A673 (cell line): ENCODE data around the gene SWI5. TPM values are rescaled to one million over a fixed set of nuclear protein-coding genes. Genes with fewer than 3 reads are reported as not detected.
"Not testable (repeated sequence)": the region's sequence is repeated elsewhere in the genome, so short reads cannot be mapped to it uniquely, and the experiment has no call there.

ENCODE experiments used
- Bru-seq: library from RNA; stranded (reverse); fragments of 400-500 nt; gene quantifications from one replicate; lab custom pipeline; 2021; lab: Mats Ljungman, UMichigan
- BruChase-seq, 2 experiments: library from RNA; stranded (reverse); fragments of 400-500 nt; gene quantifications; one replicate each; lab custom pipeline; 2021; lab: Mats Ljungman, UMichigan
- BruUV-seq: library from RNA; stranded (reverse); fragments of 400-500 nt; replicated peaks from 2 replicates; lab custom pipeline; 2021; lab: Mats Ljungman, UMichigan
- CTCF ChIA-PET: fragments of 300-600 bp; sonication (Branson Sonifier 250); formaldehyde crosslinking; loops from one replicate; lab custom pipeline; 2022; ENCODE audit warnings: antibody characterized with exemption; lab: Charles Lee
- POLR2A ChIA-PET: fragments of 300-600 bp; sonication (Branson Sonifier 250); formaldehyde crosslinking; loops from one replicate; lab custom pipeline; 2022; ENCODE audit warnings: antibody characterized with exemption; ENCODE audit not compliant: low non-redundant PET; lab: Charles Lee
- DNase-seq: peaks from one replicate; pipeline ENCODE4 v3.0.0-alpha.2; 2015; ENCODE audit warnings: low spot score
- H3K27ac ChIP-seq: fragments of 200-600 bp; sonication (generic); 2 replicates; pipeline ENCODE4 v1.5.1; 2016; ENCODE audit warnings: mixed run types, low read depth, mild to moderate bottlenecking, mixed read lengths, antibody characterized with exemption, low read length; ENCODE audit not compliant: poor library complexity, severe bottlenecking
- H3K27me3 ChIP-seq: fragments of 200-600 bp; sonication (generic); replicated peaks from 2 replicates; pipeline ENCODE4 v1.6.1; 2017; ENCODE audit warnings: mixed run types, low read depth, mild to moderate bottlenecking, mixed read lengths, antibody characterized with exemption, low read length; ENCODE audit not compliant: insufficient read depth, poor library complexity
- H3K36me3 ChIP-seq: fragments of 200-600 bp; sonication (generic); 2 replicates; pipeline ENCODE4 v1.6.1; 2016; ENCODE audit warnings: mixed run types, mild to moderate bottlenecking, mixed read lengths, antibody characterized with exemption, low read length; ENCODE audit not compliant: insufficient read depth, poor library complexity, severe bottlenecking
- H3K4me1 ChIP-seq: fragments of 200-600 bp; sonication (generic); 2 replicates; pipeline ENCODE4 v1.6.1; 2017; ENCODE audit warnings: mixed run types, mild to moderate bottlenecking, mixed read lengths, antibody characterized with exemption, low read length; ENCODE audit not compliant: insufficient read depth, poor library complexity, severe bottlenecking
- H3K4me3 ChIP-seq: fragments of 200-600 bp; sonication (generic); 2 replicates; pipeline ENCODE4 v1.5.1; 2016; ENCODE audit warnings: low read depth, mixed run types, mild to moderate bottlenecking, mixed read lengths, low read length; ENCODE audit not compliant: poor library complexity, severe bottlenecking
- H3K9me3 ChIP-seq: fragments of 200-600 bp; sonication (generic); 2 replicates; pipeline ENCODE4 v1.6.1; 2016; ENCODE audit warnings: mixed run types, low read depth, mild to moderate bottlenecking, mixed read lengths, antibody characterized with exemption, low read length; ENCODE audit not compliant: poor library complexity, severe bottlenecking
- EZH2 ChIP-seq: fragments of 200-600 bp; sonication (generic); IDR thresholded peaks from 2 replicates; pipeline ENCODE4 v1.6.1; 2017; ENCODE audit warnings: borderline replicate concordance, low read depth, mild to moderate bottlenecking, mixed read lengths, antibody characterized with exemption, low read length; ENCODE audit not compliant: poor library complexity, severe bottlenecking
- intact Hi-C: fragments of 100-400 bp; cut with micrococcal nuclease; formaldehyde crosslinking; loops from one replicate; pipeline ENCODE4 v1.10.0; 2022; ENCODE audit not compliant: unreplicated experiment
- long read RNA-seq: library from polyadenylated mRNA; stranded (forward); transcript quantifications from one replicate; pipeline ENCODE4 v2.0.0, GENCODE V29; 2022
- total RNA-seq: library from RNA; stranded (reverse); gene quantifications from 2 replicates; pipeline ENCODE4 v1.2.3, GENCODE V29; 2021
- TF ChIP-seq, protein P1 (sequence below): fragments of 300-800, 200-600 bp; sonication (generic); conservative IDR thresholded peaks from 2 replicates; pipeline ENCODE4 v1.5.1; 2017; ENCODE audit warnings: low read depth, mild to moderate bottlenecking, antibody characterized with exemption, low read length, moderate library complexity, mixed read lengths

Gene SWI5
- total RNA-seq (19.0 and 24.2 TPM in 2 replicates), Bru-seq, nascent RNA (percentile 50 among the genes with signal in this experiment), BruChase-seq, experiment 1, labeled RNA remaining after a 2-hour chase (percentile 52 among the genes with signal in this experiment), BruChase-seq, experiment 2, labeled RNA remaining after a 6-hour chase (percentile 56 among the genes with signal in this experiment)
- long read RNA-seq, transcript SWI5-203 (5 exons, 763 nt) = major isoform, 7 of 14 reads
- long read RNA-seq, transcript SWI5-201 (5 exons, 980 nt) = minor isoform, 5 of 14 reads
- long read RNA-seq, partial matches to known transcripts = 2 of 14 reads
- long read RNA-seq, other reads (novel, unspliced or antisense) = 0 of 14 reads

- H3K27ac ChIP-seq = peak within 1 kb of the TSS; percentile 89
- no TSS peak for BruUV-seq
Measured at GRCh38 chr9:128276008-128276573, at the start of gene SWI5. Gene SWI5, plus strand, starts transcription at chr9:128276276.

DNA sequence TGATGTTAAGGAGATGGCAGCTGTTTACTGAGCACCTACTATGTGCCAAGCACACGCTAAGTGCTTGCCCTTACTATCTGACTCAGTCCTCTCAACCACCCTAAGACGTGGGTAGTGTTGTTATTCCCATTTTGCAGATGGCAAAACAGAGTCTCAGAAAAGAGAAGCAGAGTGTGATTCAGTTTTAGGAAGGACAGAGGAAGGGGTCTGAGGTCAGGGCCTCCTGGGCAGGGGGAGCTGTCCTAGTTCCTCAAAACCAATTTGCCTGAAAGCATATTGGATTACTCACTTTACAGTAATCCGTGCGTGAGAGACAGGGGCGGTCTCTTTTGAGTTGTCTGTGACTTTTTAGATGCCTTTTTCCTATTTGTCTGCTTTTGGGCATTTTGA, 49.7 kb upstream of the SWI5 start:
- BruUV-seq = no TSS peak
- Histone ChIP-seq H3K4me1 (no peaks in the 10 kb centered on the region), H3K9me3 (no peaks in the 10 kb centered on the region), H3K36me3 (no peaks in the 10 kb centered on the region), H3K4me3 (no peak overlapping the region), H3K27ac (no peak overlapping the region), H3K27me3 (no peaks in the 10 kb centered on the region)
- ChIA-PET CTCF (no interaction called here), POLR2A (no interaction called here)
- no peak for DNase-seq
- TF ChIP-seq, protein P1, sequence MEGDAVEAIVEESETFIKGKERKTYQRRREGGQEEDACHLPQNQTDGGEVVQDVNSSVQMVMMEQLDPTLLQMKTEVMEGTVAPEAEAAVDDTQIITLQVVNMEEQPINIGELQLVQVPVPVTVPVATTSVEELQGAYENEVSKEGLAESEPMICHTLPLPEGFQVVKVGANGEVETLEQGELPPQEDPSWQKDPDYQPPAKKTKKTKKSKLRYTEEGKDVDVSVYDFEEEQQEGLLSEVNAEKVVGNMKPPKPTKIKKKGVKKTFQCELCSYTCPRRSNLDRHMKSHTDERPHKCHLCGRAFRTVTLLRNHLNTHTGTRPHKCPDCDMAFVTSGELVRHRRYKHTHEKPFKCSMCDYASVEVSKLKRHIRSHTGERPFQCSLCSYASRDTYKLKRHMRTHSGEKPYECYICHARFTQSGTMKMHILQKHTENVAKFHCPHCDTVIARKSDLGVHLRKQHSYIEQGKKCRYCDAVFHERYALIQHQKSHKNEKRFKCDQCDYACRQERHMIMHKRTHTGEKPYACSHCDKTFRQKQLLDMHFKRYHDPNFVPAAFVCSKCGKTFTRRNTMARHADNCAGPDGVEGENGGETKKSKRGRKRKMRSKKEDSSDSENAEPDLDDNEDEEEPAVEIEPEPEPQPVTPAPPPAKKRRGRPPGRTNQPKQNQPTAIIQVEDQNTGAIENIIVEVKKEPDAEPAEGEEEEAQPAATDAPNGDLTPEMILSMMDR = no peak
- no peak for TF ChIP-seq EZH2
- intact Hi-C loops = no loop called here

More at GRCh38 chr9:128276008-128276573, at the start of gene SWI5:
- DNase-seq = peak; percentile 99
- Histone ChIP-seq H3K4me1 (peaks cover 8% of the 10 kb centered on the region), H3K36me3 (peaks cover 10% of the 10 kb centered on the region), H3K9me3 (no peaks in the 10 kb centered on the region), H3K27me3 (no peaks in the 10 kb centered on the region), H3K4me3 (peak within 1 kb of the TSS; percentile 78)
- intact Hi-C loops = no loop called here
- CTCF ChIA-PET = no interaction called here
- POLR2A ChIA-PET = no interaction called here
- TF ChIP-seq, protein P1 = no peak
- no peak for TF ChIP-seq EZH2

DNA sequence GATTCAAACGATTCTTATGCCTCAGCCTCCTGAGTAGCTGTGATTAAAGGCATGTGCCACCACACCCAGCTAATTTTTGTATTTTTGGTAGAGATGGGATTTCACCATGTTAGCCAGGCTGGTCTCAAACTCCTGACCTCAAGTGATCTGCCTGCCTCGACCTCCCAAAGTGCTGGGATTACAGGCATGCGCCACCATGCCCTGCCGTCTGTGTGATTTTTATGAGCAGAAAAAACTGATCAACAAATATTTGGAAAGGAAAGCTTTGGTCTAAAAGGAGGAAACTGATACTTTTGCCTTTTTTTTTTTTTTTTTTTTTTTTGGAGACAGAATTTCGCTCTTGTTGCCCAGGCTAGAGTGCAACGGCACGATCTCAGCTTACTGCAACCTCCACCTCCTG, 45.2 kb upstream of the SWI5 start:
- H3K27me3 ChIP-seq, H3K27ac ChIP-seq, H3K4me3 ChIP-seq, POLR2A ChIA-PET, H3K4me1 ChIP-seq, DNase-seq, H3K9me3 ChIP-seq, intact Hi-C loops, BruUV-seq, CTCF ChIA-PET, H3K36me3 ChIP-seq: not testable (repeated sequence)
